Transverse colon (tissue), 4 donors: ENCODE measurements around the gene CR1L. TPM values are rescaled to one million over a fixed set of nuclear protein-coding genes. Genes with fewer than 3 reads are reported as not detected.

Experiments used
- DNase-seq: peaks from one replicate; pipeline ENCODE4 v3.0.0-alpha.2; 2019
- H3K27ac ChIP-seq, 4 donors: fragments of 200-600 bp; sonication (generic); 2 replicates each; pipeline ENCODE4 v1.5.1; 2016 to 2018; ENCODE audit warnings: inconsistent platforms in 4 of 4
- H3K27me3 ChIP-seq: fragments of 200-600 bp; sonication (generic); 2 replicates; pipeline ENCODE4 v1.5.1; 2017; ENCODE audit warnings: inconsistent platforms
- H3K36me3 ChIP-seq, 4 donors: fragments of 200-600 bp; sonication (generic); 2 replicates each; pipeline ENCODE4 v1.5.1; 2017 to 2019; ENCODE audit warnings: inconsistent platforms in 4 of 4
- H3K4me1 ChIP-seq, 4 donors: fragments of 200-600 bp; sonication (generic); 2 replicates each; pipeline ENCODE4 v1.5.1; 2017 to 2020; ENCODE audit warnings: inconsistent platforms in 4 of 4
- H3K4me3 ChIP-seq, 4 donors: fragments of 200-600 bp; sonication (generic); 1 replicate in 1 of 4; 2 replicates in 3 of 4; pipeline versions ENCODE4 v1.5.1 to v1.6.1; 2017 to 2019; ENCODE audit warnings: inconsistent platforms in 4 of 4
- H3K9me3 ChIP-seq, 2 donors: fragments of 200-600 bp; sonication (generic); 2 replicates each; pipeline ENCODE4 v1.5.1; 2017 to 2019; ENCODE audit warnings: inconsistent platforms in 2 of 2
- CTCF ChIP-seq, 5 experiments: fragments of 200-600 bp in 3 of 5; fragments of 450-650 bp in 2 of 5; sonication (generic) in 3 of 5; IDR thresholded peaks; 1 replicate in 2 of 5; 2 replicates in 3 of 5; pipeline ENCODE4 v1.5.1; 2016 to 2017; ENCODE audit warnings: antibody characterized with exemption in 5 of 5, inconsistent platforms in 3 of 5, mild to moderate bottlenecking in 2 of 5, moderate library complexity in 1 of 5
- EP300 ChIP-seq: sonication (generic); formaldehyde crosslinking; IDR thresholded peaks from one replicate; pipeline ENCODE4 v1.6.1; 2017; ENCODE audit warnings: antibody characterized with exemption, low read depth
- POLR2A ChIP-seq: fragments of 450-650 bp; IDR thresholded peaks from one replicate; pipeline ENCODE4 v1.6.1; 2016; ENCODE audit warnings: antibody characterized with exemption, mild to moderate bottlenecking, moderate library complexity
- POLR2AphosphoS5 ChIP-seq, 3 donors: sonication (generic); formaldehyde crosslinking; IDR thresholded peaks; one replicate each; pipeline ENCODE4 v1.6.1; 2016; ENCODE audit warnings: antibody characterized with exemption in 3 of 3
- WGBS, 2 donors: methylation state at CpG; one replicate each; pipeline ENCODE4 v1.1.5; 2018; ENCODE audit warnings: low coverage in 1 of 2; 5-methylcytosine and 5-hydroxymethylcytosine counted together
- in situ Hi-C, 4 donors: fragments of 200-750 bp; cut with MboI; loops; one replicate each; pipeline versions ENCODE4 v1.15.0 to v1.15.1; 2017; ENCODE audit warnings: low sequenced_read_pairs in 3 of 4, low pct_ligation_motif_present in 1 of 4, low pct_unique_long_range_greater_than_20kb in 1 of 4
- intact Hi-C: fragments of 100-400 bp; cut with DNase I; formaldehyde crosslinking; loops from one replicate; pipeline ENCODE4 v1.15.1; 2023; ENCODE audit warnings: low total_unique reads
- total RNA-seq, 4 donors: library from RNA; depleted of rRNA; stranded (reverse); fragments of >200 nt; gene quantifications; one replicate each; pipeline ENCODE4 v1.1.0, GENCODE V29; 2016

CR1L gene
- total RNA-seq, 4 donors from 2014 or later: not detected

DNA sequence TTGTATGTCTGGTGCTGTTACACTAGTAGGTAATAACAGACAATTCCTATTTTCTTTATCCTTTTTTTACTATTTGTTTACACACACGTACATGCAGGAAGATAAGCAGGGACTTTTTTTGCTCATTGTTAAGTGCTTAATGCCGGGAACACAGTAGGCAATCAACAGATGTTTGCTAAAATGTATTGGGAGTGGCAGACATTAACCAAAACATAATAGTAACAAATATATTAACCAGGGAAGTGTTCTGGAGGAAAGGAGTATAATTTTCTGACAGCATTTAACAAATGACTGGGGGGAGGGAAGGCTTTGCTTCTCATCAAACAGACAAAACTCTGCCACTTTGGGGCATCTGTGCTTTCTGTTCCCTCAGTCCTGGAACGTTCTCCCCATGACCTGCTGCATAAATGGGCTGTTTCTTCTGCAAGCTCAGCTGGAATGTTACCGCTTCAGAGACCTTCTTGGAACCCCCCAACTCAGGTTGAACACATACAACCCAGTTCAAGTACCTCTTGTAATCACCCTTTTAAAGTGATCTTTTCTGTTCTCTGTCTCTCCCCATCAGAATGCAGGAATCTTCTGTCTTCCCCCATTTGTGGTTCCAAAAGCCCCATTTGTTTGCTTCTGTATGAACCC, 2.1 kb downstream of the CR1L start:
- in situ Hi-C loops (no loop called here), intact Hi-C loops (no loop called here)
- no peaks in the 10 kb centered on the region for H3K9me3 ChIP-seq
- H3K36me3 ChIP-seq: no peaks in the 10 kb centered on the region
- 21 to 55% methylated on average over 2 to 4 of the region's 4 CpGs for WGBS, 2 donors
- H3K4me1 ChIP-seq: peaks cover 0 to 13% (median 7%) of the 10 kb centered on the region in 4 donors
- TF ChIP-seq POLR2AphosphoS5 (IDR thresholded peaks at IDR 0.05) (no peak), CTCF (IDR thresholded peaks at IDR 0.05) (no peak), POLR2A (no peak), EP300 (no peak)
- H3K4me3 ChIP-seq: no peak overlapping the region
- DNase-seq: no peak
- no peak overlapping the region for H3K27ac ChIP-seq
- H3K27me3 ChIP-seq: no peaks in the 10 kb centered on the region

- Histone ChIP-seq H3K4me3 (no peak overlapping the region), H3K27ac (no peak overlapping the region), H3K36me3 (no peaks in the 10 kb centered on the region), H3K9me3 (no peaks in the 10 kb centered on the region), H3K4me1 (peaks cover 0 to 13% (median 7%) of the 10 kb centered on the region in 4 donors), H3K27me3 (no peaks in the 10 kb centered on the region)
- in situ Hi-C loops (no loop called here), intact Hi-C loops (no loop called here)
- WGBS, 2 donors: 59 to 66% methylated on average over 4 of the region's 4 CpGs
- DNase-seq: no peak
- TF ChIP-seq POLR2AphosphoS5 (IDR thresholded peaks at IDR 0.05) (no peak), EP300 (no peak), CTCF (IDR thresholded peaks at IDR 0.05) (no peak), POLR2A (no peak)
These were observed 2.9 kb downstream of the CR1L start for GRCh38 chr1:207647671-207648333.

DNA sequence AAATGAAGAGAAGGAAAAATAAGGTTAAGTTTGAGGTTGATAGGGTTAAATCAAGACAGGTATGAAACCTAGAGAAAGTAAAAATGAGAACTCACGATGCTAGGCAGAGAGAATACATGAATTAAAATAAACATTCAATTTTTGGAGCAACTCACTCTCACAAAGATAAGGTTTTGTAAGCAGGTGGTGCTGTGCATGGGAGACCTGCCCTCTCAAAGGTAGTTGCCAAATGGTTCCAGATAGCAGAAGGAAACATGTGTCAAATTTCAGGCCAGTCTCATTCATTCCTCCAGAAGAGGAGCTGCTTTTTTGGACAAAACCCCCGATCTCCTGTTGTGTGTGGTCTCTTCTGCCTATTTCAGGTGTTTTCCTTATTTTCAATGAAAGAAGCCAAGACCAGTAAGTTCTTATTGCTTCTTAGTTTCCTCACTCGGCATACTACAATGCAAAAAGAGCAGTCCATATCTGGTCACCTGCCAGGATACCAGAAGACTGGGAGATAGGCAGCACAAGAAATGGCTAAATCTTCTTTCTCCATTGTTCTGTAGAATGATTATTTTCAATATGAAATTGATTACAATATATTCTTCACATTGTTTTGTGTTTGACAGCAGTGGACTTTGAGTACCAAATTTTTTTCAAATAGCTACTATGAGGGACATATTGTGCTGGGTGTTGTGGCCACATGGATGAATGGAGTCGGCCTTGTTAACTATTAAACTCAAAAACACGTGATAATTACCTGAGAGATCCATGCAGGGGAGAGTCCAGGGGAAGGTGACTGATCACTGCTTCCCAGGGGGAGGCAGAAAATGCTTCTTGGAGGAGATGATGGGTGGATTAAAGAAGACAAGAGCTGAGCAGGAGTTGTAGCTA, 3.6 kb downstream of the CR1L start:
- no peaks in the 10 kb centered on the region for H3K9me3 ChIP-seq
- H3K27me3 ChIP-seq: no peaks in the 10 kb centered on the region
- no peak for TF ChIP-seq POLR2A
- H3K36me3 ChIP-seq: no peaks in the 10 kb centered on the region
- WGBS, 2 donors: 29 to 50% methylated on average over 1 to 5 of the region's 5 CpGs
- intact Hi-C loops: no loop called here
- H3K4me1 ChIP-seq: peaks cover 0 to 13% (median 7%) of the 10 kb centered on the region in 4 donors
- DNase-seq: no peak
- in situ Hi-C loops: no loop called here
- H3K27ac ChIP-seq: no peak overlapping the region
- no peak overlapping the region for H3K4me3 ChIP-seq

GRCh38 chr1:207649210-207649753, 4.3 kb downstream of the CR1L start:
- no peak overlapping the region for H3K27ac ChIP-seq
- in situ Hi-C loops: no loop called here
- intact Hi-C loops: no loop called here
- 39 to 44% methylated on average over 4 to 5 of the region's 5 CpGs for WGBS, 2 donors
- H3K9me3 ChIP-seq: no peaks in the 10 kb centered on the region
- no peaks in the 10 kb centered on the region for H3K27me3 ChIP-seq
- DNase-seq: no peak
- no peaks in the 10 kb centered on the region for H3K36me3 ChIP-seq
- peaks cover 0 to 10% (median 7%) of the 10 kb centered on the region in 4 donors for H3K4me1 ChIP-seq
- no peak overlapping the region for H3K4me3 ChIP-seq
- TF ChIP-seq POLR2A (no peak), POLR2AphosphoS5 (IDR thresholded peaks at IDR 0.05) (no peak), CTCF (IDR thresholded peaks at IDR 0.05) (no peak), EP300 (no peak)
